GM21786 (cell line): ENCODE measurements around the gene C1orf53.

ENCODE experiments used
- ATAC-seq: cut with Tn5 transposase; IDR thresholded peaks from one replicate; pipeline ENCODE4 v1.9.1; 2021; ENCODE audit not compliant: unreplicated experiment

The C1orf53 gene

GRCh38 chr1:197907846-197908616 is 5.6 kb downstream of the C1orf53 start:
- no peak for ATAC-seq

- no peak for ATAC-seq
Observed at GRCh38 chr1:197908716-197909220, 6.3 kb downstream of the C1orf53 start.

- no peak for ATAC-seq
Observed at GRCh38 chr1:197909384-197909783, 7.0 kb downstream of the C1orf53 start.

- ATAC-seq: no peak
Observed at GRCh38 chr1:197910120-197910991, 7.9 kb downstream of the C1orf53 start.

GRCh38 chr1:197911111-197911856 is 8.9 kb downstream of the C1orf53 start:
- no peak for ATAC-seq

- no peak for ATAC-seq
Observed at GRCh38 chr1:197911857-197912696, 9.6 kb downstream of the C1orf53 start.

- no peak for ATAC-seq
Observed at GRCh38 chr1:197912739-197913494, 10.5 kb downstream of the C1orf53 start.

- no peak for ATAC-seq
Observed at GRCh38 chr1:197913495-197914276, 11.3 kb downstream of the C1orf53 start.

GRCh38 chr1:197914510-197914909 is 12.1 kb downstream of the C1orf53 start:
- ATAC-seq: no peak

- ATAC-seq: no peak
Observed at GRCh38 chr1:197915260-197915861, 12.9 kb downstream of the C1orf53 start.

- ATAC-seq: no peak
Observed at GRCh38 chr1:197915862-197916499, 13.6 kb downstream of the C1orf53 start.

GRCh38 chr1:197916500-197916983 is 14.1 kb downstream of the C1orf53 start:
- ATAC-seq: no peak

GRCh38 chr1:197917805-197918651 is 15.6 kb downstream of the C1orf53 start:
- ATAC-seq: no peak

GRCh38 chr1:197918807-197919345 is 16.4 kb downstream of the C1orf53 start:
- ATAC-seq: no peak

GRCh38 chr1:197919346-197920066 is 17.1 kb downstream of the C1orf53 start:
- no peak for ATAC-seq

GRCh38 chr1:197920067-197920396 is 17.6 kb downstream of the C1orf53 start:
- no peak for ATAC-seq
